GM12878 (cell line): Measurements from ENCODE around the gene SMAP1. TPM values are rescaled to one million over a fixed set of nuclear protein-coding genes. Genes with fewer than 3 reads are reported as not detected.

ENCODE experiments used
- ATAC-seq: fragments of 200-7000 bp; cut with Tn5 transposase; 3 replicates; pipeline ENCODE4 v1.9.1; 2020; ENCODE audit warnings: mild to moderate bottlenecking, moderate library complexity
- BruUV-seq: library from RNA; stranded (reverse); fragments of 400-500 nt; replicated peaks from 2 replicates; lab custom pipeline; 2021; lab: Mats Ljungman, UMichigan
- CTCF ChIA-PET: fragments of 300-600 bp; sonication (Branson Sonifier 250); formaldehyde crosslinking; extraction: SDS; loops from one replicate; lab custom pipeline; 2021; ENCODE audit warnings: inconsistent platforms; lab: Yijun Ruan, JAX
- POLR2A ChIA-PET: fragments of 350-600 bp; formaldehyde crosslinking; extraction: SDS; loops from one replicate; lab custom pipeline; 2021; ENCODE audit warnings: inconsistent platforms; lab: Charles Lee
- RAD21 ChIA-PET: fragments of 300-600 bp; sonication (Branson Sonifier 250); formaldehyde crosslinking; loops from one replicate; lab custom pipeline; 2023; ENCODE audit warnings: antibody characterized with exemption; ENCODE audit not compliant: unreplicated experiment; lab: Charles Lee
- SMC1A ChIA-PET: fragments of 300-600 bp; sonication (Branson Sonifier 250); formaldehyde crosslinking; loops from one replicate; lab custom pipeline; 2023; ENCODE audit not compliant: unreplicated experiment, uncharacterized antibody; lab: Charles Lee
- DNase-seq: peaks from one replicate; pipeline ENCODE4 v3.0.0-alpha.2; 2011; ENCODE audit warnings: low read depth, low spot score
- FAIRE-seq: peaks from 3 replicates; lab custom pipeline; 2011; peaks lifted over from hg19 to GRCh38; lab: Jason Lieb, UNC
- H2AFZ ChIP-seq: 2 replicates; pipeline ENCODE4 v1.6.0; 2011; ENCODE audit warnings: low read depth, low read length, control low read depth; ENCODE audit not compliant: control insufficient read depth
- H3K27ac ChIP-seq: 2 replicates; pipeline ENCODE4 v1.5.1; 2011; ENCODE audit warnings: control low read depth; ENCODE audit not compliant: control insufficient read depth, insufficient read depth
- H3K27me3 ChIP-seq, 2 experiments: replicated peaks in 1 of 2; 2 replicates each; pipeline versions ENCODE4 v1.6.0 to v1.6.1; 2011; ENCODE audit warnings: low read length in 1 of 2; ENCODE audit not compliant: control insufficient read depth in 2 of 2, insufficient read depth in 2 of 2
- H3K36me3 ChIP-seq, 2 experiments: 2 replicates each; pipeline ENCODE4 v1.5.1; 2011; ENCODE audit warnings: low read length in 1 of 2; ENCODE audit not compliant: control insufficient read depth in 2 of 2, insufficient read depth in 2 of 2
- H3K4me1 ChIP-seq: 2 replicates; pipeline ENCODE4 v1.6.1; 2011; ENCODE audit warnings: mild to moderate bottlenecking, low read length, moderate library complexity, mixed read lengths; ENCODE audit not compliant: control insufficient read depth, insufficient read depth
- H3K4me2 ChIP-seq: 2 replicates; pipeline ENCODE4 v1.6.0; 2011; ENCODE audit warnings: control low read depth; ENCODE audit not compliant: control insufficient read depth, insufficient read depth
- H3K4me3 ChIP-seq: fragments of 200-600 bp; sonication (generic); 2 replicates; pipeline ENCODE4 v1.5.1; 2016
- H3K79me2 ChIP-seq: 2 replicates; pipeline ENCODE4 v1.6.0; 2011; ENCODE audit warnings: low read length; ENCODE audit not compliant: control insufficient read depth, insufficient read depth
- H3K9ac ChIP-seq: 2 replicates; pipeline ENCODE4 v1.8.0; 2011; ENCODE audit warnings: low read length, control low read depth, mixed read lengths; ENCODE audit not compliant: control insufficient read depth, insufficient read depth
- H3K9me3 ChIP-seq: replicated peaks from 3 replicates; pipeline ENCODE4 v1.5.1; 2011; ENCODE audit warnings: mild to moderate bottlenecking, low read length; ENCODE audit not compliant: control insufficient read depth, insufficient read depth
- H4K20me1 ChIP-seq: 2 replicates; pipeline ENCODE4 v1.6.0; 2011; ENCODE audit not compliant: control insufficient read depth, insufficient read depth
- BRCA1 ChIP-seq: IDR thresholded peaks from 2 replicates; pipeline ENCODE4 v1.6.1; 2011; ENCODE audit warnings: low read depth, low read length, improper control_type of control experiment
- IKZF1 ChIP-seq: fragments of 450-650 bp; conservative IDR thresholded peaks from 2 replicates; pipeline ENCODE4 v1.6.1; 2017; ENCODE audit warnings: antibody characterized with exemption, mild to moderate bottlenecking
- IRF3 ChIP-seq: fragments of 450-650 bp; IDR thresholded peaks from 2 replicates; pipeline ENCODE4 v1.6.1; 2014; ENCODE audit warnings: mild to moderate bottlenecking
- KLF5 ChIP-seq: fragments of 450-650 bp; IDR thresholded peaks from 2 replicates; pipeline ENCODE4 v1.6.1; 2014; ENCODE audit warnings: mild to moderate bottlenecking; ENCODE audit not compliant: partially characterized antibody
- LARP7 ChIP-seq: fragments of 450-650 bp; IDR thresholded peaks from 2 replicates; pipeline ENCODE4 v1.6.1; 2017; ENCODE audit warnings: mild to moderate bottlenecking
- RBBP5 ChIP-seq: fragments of 200-600 bp; sonication (generic); conservative IDR thresholded peaks from 2 replicates; pipeline ENCODE4 v1.6.1; 2016
- SKIL ChIP-seq: fragments of 450-650 bp; IDR thresholded peaks from 2 replicates; pipeline ENCODE4 v1.6.1; 2017; ENCODE audit warnings: mild to moderate bottlenecking, low read depth, inconsistent platforms; ENCODE audit not compliant: poor library complexity, severe bottlenecking
- SMAD1 ChIP-seq: fragments of 450-650 bp; IDR thresholded peaks from 2 replicates; pipeline ENCODE4 v1.6.1; 2018; ENCODE audit warnings: mild to moderate bottlenecking, low read depth; ENCODE audit not compliant: partially characterized antibody
- SRF ChIP-seq, 2 experiments: IDR thresholded peaks; 2 replicates each; pipeline ENCODE4 v1.6.1; 2011; ENCODE audit warnings: low read depth in 2 of 2, low read length in 2 of 2, mild to moderate bottlenecking in 1 of 2, moderate library complexity in 1 of 2
- TAF1 ChIP-seq: IDR thresholded peaks from 2 replicates; pipeline ENCODE4 v1.6.1; 2011; ENCODE audit warnings: mild to moderate bottlenecking, low read depth, low read length, borderline replicate concordance
- WGBS: methylation state at CpG from one replicate; pipeline ENCODE4 v1.1.6; 2016; ENCODE audit warnings: low lambda C conversion rate; ENCODE audit not compliant: insufficient replicate concordance, insufficient coverage; ENCODE audit errors: missing lambda C conversion rate; 5-methylcytosine and 5-hydroxymethylcytosine counted together
- in situ Hi-C: fragments of 300-500 bp; cut with MboI; formaldehyde crosslinking; loops from 9 replicates; pipeline ENCODE4 v1.14.3; 2018; ENCODE audit warnings: mixed read lengths
- intact Hi-C: fragments of 100-400 bp; cut with micrococcal nuclease; formaldehyde crosslinking; loops from one replicate; pipeline ENCODE4 v1.14.2; 2022; ENCODE audit not compliant: unreplicated experiment
- polyA plus RNA-seq, 11 experiments: library from polyadenylated mRNA; depleted of rRNA in 4 of 11; unstranded in 6 of 11; stranded (reverse) in 5 of 11; fragments of >200 nt; fragmentation: Nextera tagmentation in 4 of 11; fragmentation: Illumina TruSeq in 1 of 11; extraction: Ambion mirVana in 4 of 11; extraction: Trizol in 1 of 11; gene quantifications; 1 replicate in 1 of 11; 2 replicates in 10 of 11; pipeline versions ENCODE4 v1.2.1 to v1.2.3, GENCODE V29; 2011 to 2016; ENCODE audit warnings: inconsistent platforms in 2 of 11, missing spikeins in 2 of 11, low read depth in 1 of 11
- total RNA-seq, 4 experiments: library from RNA; depleted of rRNA in 3 of 4; stranded (reverse); fragments of >200 nt in 3 of 4; fragmentation: Illumina TruSeq in 1 of 4; extraction: Trizol in 1 of 4; gene quantifications; 2 replicates each; pipeline versions ENCODE4 v1.2.1 to v1.2.3, GENCODE V29; 2013 to 2021
- TF ChIP-seq, protein P1 (sequence below): fragments of 450-650 bp; IDR thresholded peaks from 2 replicates; pipeline ENCODE4 v1.6.1; 2017; ENCODE audit warnings: borderline replicate concordance
- TF ChIP-seq, protein P2 (sequence below): fragments of 450-650 bp; IDR thresholded peaks from 2 replicates; pipeline ENCODE4 v1.6.1; 2016; ENCODE audit warnings: mild to moderate bottlenecking
- TF ChIP-seq, protein P3 (sequence below): IDR thresholded peaks from 2 replicates; pipeline ENCODE4 v1.6.1; 2012; ENCODE audit warnings: low read depth, low read length, improper control_type of control experiment

Gene SMAP1
- total and polyA plus RNA-seq, 10 of the 15 experiments (the other 5 are each of a cell fraction or from before 2014, with no cell fraction given), result 13.7 to 33.9 (median 25.3) TPM

DNA sequence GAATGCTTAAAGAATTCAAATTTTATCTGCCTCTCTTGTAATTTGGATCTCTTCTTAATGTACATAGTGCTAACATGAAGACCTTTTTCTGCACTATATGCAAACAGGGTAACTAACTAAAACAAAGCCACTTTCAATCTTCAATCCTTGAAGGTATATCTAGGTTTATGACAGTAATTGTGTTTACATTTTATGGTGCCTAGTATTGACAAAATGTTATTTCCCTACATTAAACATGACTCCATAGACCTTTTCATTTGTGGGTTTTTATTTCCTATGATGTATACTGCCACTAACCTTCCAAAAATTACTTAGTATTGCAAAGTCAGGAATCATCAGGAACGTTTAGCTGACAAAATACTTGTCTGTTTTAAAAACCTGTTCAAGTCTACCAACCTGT lies 193.2 kb downstream of the SMAP1 start:
- intact Hi-C loops, result no loop called here
- Histone ChIP-seq H2AFZ (no peak overlapping the region), H3K4me2 (no peak overlapping the region), H3K4me3 (no peak overlapping the region), H3K79me2 (no peaks in the 10 kb centered on the region)
- BruUV-seq, result no TSS peak
- ATAC-seq (no peak), FAIRE-seq (no peak)
- CTCF ChIA-PET, result interaction anchor here (1.4 to 6.3 kb wide), 3 partner anchors 17 to 154 kb away, joined by 3 to 29 read pairs (median 12); no protein-coding TSS in a partner anchor
- TF ChIP-seq, protein P1, sequence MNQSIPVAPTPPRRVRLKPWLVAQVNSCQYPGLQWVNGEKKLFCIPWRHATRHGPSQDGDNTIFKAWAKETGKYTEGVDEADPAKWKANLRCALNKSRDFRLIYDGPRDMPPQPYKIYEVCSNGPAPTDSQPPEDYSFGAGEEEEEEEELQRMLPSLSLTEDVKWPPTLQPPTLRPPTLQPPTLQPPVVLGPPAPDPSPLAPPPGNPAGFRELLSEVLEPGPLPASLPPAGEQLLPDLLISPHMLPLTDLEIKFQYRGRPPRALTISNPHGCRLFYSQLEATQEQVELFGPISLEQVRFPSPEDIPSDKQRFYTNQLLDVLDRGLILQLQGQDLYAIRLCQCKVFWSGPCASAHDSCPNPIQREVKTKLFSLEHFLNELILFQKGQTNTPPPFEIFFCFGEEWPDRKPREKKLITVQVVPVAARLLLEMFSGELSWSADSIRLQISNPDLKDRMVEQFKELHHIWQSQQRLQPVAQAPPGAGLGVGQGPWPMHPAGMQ, result no peak
- TF ChIP-seq, protein P2, sequence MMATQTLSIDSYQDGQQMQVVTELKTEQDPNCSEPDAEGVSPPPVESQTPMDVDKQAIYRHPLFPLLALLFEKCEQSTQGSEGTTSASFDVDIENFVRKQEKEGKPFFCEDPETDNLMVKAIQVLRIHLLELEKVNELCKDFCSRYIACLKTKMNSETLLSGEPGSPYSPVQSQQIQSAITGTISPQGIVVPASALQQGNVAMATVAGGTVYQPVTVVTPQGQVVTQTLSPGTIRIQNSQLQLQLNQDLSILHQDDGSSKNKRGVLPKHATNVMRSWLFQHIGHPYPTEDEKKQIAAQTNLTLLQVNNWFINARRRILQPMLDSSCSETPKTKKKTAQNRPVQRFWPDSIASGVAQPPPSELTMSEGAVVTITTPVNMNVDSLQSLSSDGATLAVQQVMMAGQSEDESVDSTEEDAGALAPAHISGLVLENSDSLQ, result no peak
- no peak for TF ChIP-seq IRF3
- no peak for TF ChIP-seq BRCA1
- TF ChIP-seq RBBP5, result no peak
- no peak for TF ChIP-seq SKIL
- no peak for TF ChIP-seq IKZF1
- no peak for TF ChIP-seq SRF (IDR thresholded peaks at IDR 0.05; ENCODE audit: low read depth in 2 of 2, low read length in 2 of 2)
- no peak for TF ChIP-seq TAF1
- TF ChIP-seq SMAD1, result no peak
- no peak for TF ChIP-seq LARP7
- no peak for TF ChIP-seq KLF5
- TF ChIP-seq, protein P3, sequence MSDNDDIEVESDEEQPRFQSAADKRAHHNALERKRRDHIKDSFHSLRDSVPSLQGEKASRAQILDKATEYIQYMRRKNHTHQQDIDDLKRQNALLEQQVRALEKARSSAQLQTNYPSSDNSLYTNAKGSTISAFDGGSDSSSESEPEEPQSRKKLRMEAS, result no peak
- TF ChIP-seq, all 136 proteins: peak for 0
- Histone ChIP-seq H3K9me3 (no peaks in the 10 kb centered on the region), H3K27me3 (no peaks in the 10 kb centered on the region), H3K27ac (no peak overlapping the region), H3K4me1 (peaks cover 7% of the 10 kb centered on the region), H3K36me3 (peaks cover 0 to 2% of the 10 kb centered on the region in 2 experiments; a peak in 1 of 4 replicates), H3K9ac (no peak overlapping the region), H4K20me1 (no peaks in the 10 kb centered on the region)
- in situ Hi-C loops, result no loop called here
- 85% methylated on average over 1 of the region's 1 CpG for WGBS
- ChIA-PET POLR2A (no interaction called here), RAD21 (no interaction called here), SMC1A (interaction anchor here (1.0 to 7.4 kb wide), 3 partner anchors 13 to 340 kb away, joined by 4 to 61 read pairs (median 6); no protein-coding TSS in a partner anchor)
- DNase-seq, result no peak
